Osteocyte (in vitro differentiated cells): ENCODE data around the gene PDE6A. TPM values are rescaled to one million over a fixed set of nuclear protein-coding genes. Genes with fewer than 3 reads are reported as not detected.

Experiments used
- DNase-seq: peaks from one replicate; pipeline ENCODE4 v3.0.0; 2021; ENCODE audit warnings: mixed read lengths; ENCODE audit not compliant: unreplicated experiment; ENCODE audit errors: extremely low spot score
- H3K27ac Mint-ChIP-seq: one replicate; pipeline ENCODE4 v1.8.0; 2021; ENCODE audit warnings: mild to moderate bottlenecking, mixed read lengths; ENCODE audit not compliant: unreplicated experiment
- H3K27me3 Mint-ChIP-seq: one replicate; pipeline ENCODE4 v1.8.0; 2021; ENCODE audit warnings: mixed read lengths; ENCODE audit not compliant: unreplicated experiment
- H3K36me3 Mint-ChIP-seq: one replicate; pipeline ENCODE4 v1.8.0; 2021; ENCODE audit warnings: mixed read lengths; ENCODE audit not compliant: unreplicated experiment
- H3K4me1 Mint-ChIP-seq: one replicate; pipeline ENCODE4 v1.8.0; 2021; ENCODE audit warnings: mixed read lengths; ENCODE audit not compliant: unreplicated experiment
- H3K4me3 Mint-ChIP-seq: one replicate; pipeline ENCODE4 v1.8.0; 2021; ENCODE audit warnings: mild to moderate bottlenecking, moderate library complexity, mixed read lengths; ENCODE audit not compliant: unreplicated experiment
- H3K9me3 Mint-ChIP-seq: one replicate; pipeline ENCODE4 v1.8.0; 2021; ENCODE audit warnings: mixed read lengths; ENCODE audit not compliant: unreplicated experiment
- total RNA-seq: library from RNA; stranded (reverse); gene quantifications from 2 replicates; pipeline ENCODE4 v1.2.1, GENCODE V29; 2021
- TF ChIP-seq, protein P1 (sequence below): fragments of 200-600 bp; sonication (generic); IDR thresholded peaks from 2 replicates; pipeline ENCODE4 v1.5.0; 2021; ENCODE audit warnings: antibody characterized with exemption, mild to moderate bottlenecking, moderate library complexity

The PDE6A gene
- total RNA-seq, 1 donor from 2014 or later, result not detected

DNA sequence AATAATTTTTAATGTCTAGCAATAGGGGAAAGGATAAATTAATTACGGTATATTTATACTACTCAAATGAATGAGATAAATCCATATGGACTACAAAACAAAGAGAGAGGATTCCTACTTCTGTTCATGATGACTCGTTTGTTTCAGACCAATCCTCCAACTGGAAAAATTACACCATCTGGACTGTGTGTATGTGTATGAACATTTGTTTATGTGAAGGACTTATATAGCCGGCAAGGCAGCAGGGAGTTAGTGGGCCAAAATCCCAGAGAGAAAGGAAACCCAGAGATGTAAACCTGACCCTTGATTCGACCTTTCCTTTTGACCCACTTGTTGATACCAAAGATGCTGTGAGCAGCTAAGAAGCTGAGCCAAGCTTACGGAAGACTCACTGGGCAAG lies 20.1 kb downstream of the PDE6A start:
- H3K4me3 Mint-ChIP-seq, result no peak overlapping the region
- H3K4me1 Mint-ChIP-seq, result peaks cover 45% of the 10 kb centered on the region
- no peaks in the 10 kb centered on the region for H3K9me3 Mint-ChIP-seq
- H3K27ac Mint-ChIP-seq, result peak overlapping the region; percentile 60
- no peak for DNase-seq
- TF ChIP-seq, protein P1, sequence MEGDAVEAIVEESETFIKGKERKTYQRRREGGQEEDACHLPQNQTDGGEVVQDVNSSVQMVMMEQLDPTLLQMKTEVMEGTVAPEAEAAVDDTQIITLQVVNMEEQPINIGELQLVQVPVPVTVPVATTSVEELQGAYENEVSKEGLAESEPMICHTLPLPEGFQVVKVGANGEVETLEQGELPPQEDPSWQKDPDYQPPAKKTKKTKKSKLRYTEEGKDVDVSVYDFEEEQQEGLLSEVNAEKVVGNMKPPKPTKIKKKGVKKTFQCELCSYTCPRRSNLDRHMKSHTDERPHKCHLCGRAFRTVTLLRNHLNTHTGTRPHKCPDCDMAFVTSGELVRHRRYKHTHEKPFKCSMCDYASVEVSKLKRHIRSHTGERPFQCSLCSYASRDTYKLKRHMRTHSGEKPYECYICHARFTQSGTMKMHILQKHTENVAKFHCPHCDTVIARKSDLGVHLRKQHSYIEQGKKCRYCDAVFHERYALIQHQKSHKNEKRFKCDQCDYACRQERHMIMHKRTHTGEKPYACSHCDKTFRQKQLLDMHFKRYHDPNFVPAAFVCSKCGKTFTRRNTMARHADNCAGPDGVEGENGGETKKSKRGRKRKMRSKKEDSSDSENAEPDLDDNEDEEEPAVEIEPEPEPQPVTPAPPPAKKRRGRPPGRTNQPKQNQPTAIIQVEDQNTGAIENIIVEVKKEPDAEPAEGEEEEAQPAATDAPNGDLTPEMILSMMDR, result no peak
- H3K36me3 Mint-ChIP-seq, result no peaks in the 10 kb centered on the region
- H3K27me3 Mint-ChIP-seq, result no peaks in the 10 kb centered on the region

DNA sequence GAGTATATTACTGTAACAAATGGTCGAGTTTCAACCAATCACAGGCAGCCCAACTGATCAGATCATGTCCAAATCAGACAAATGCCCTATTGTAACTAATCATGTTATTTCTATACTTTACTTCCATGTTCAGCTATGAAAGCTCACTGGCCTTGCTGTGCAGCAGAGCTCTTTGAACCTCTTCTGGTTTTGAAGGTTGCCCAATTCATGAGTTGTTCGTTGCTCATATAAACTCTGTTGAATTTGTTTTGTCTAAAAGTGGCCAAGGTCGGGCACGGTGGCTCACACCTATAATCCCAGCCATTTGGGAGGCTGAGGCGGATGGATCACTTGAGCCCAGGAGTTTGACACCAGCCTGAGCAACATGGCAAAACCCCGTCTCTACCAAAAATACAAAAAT lies 21.6 kb downstream of the PDE6A start:
- no peaks in the 10 kb centered on the region for H3K36me3 Mint-ChIP-seq
- H3K9me3 Mint-ChIP-seq, result no peaks in the 10 kb centered on the region
- H3K4me3 Mint-ChIP-seq, result no peak overlapping the region
- no peaks in the 10 kb centered on the region for H3K27me3 Mint-ChIP-seq
- TF ChIP-seq, protein P1, result no peak
- H3K4me1 Mint-ChIP-seq, result peaks cover 47% of the 10 kb centered on the region
- no peak for DNase-seq
- H3K27ac Mint-ChIP-seq, result no peak overlapping the region

DNA sequence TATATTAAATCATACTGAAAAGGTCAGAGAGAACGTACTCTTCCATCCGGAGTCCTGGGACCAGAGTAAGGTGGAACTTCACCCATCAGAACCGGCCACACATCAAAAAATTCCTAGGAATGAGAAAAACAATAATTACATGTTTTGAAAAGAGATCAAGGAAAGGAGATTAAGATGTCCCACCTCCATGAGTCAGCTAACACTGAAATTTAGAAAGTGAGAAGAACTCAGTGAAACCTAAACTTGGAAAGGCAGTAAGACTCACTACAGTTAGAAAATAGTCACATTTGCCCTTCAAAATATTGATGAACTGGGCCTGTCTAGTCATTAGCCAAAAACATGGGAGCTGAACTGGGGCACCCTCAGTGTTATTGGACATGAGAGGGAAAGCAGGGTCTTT lies 23.0 kb downstream of the PDE6A start:
- Mint-ChIP-seq H3K4me1 (peaks cover 49% of the 10 kb centered on the region), H3K27ac (no peak overlapping the region), H3K27me3 (no peaks in the 10 kb centered on the region), H3K9me3 (no peaks in the 10 kb centered on the region), H3K36me3 (no peaks in the 10 kb centered on the region), H3K4me3 (no peak overlapping the region)
- DNase-seq, result no peak
- TF ChIP-seq, protein P1, result no peak

DNA sequence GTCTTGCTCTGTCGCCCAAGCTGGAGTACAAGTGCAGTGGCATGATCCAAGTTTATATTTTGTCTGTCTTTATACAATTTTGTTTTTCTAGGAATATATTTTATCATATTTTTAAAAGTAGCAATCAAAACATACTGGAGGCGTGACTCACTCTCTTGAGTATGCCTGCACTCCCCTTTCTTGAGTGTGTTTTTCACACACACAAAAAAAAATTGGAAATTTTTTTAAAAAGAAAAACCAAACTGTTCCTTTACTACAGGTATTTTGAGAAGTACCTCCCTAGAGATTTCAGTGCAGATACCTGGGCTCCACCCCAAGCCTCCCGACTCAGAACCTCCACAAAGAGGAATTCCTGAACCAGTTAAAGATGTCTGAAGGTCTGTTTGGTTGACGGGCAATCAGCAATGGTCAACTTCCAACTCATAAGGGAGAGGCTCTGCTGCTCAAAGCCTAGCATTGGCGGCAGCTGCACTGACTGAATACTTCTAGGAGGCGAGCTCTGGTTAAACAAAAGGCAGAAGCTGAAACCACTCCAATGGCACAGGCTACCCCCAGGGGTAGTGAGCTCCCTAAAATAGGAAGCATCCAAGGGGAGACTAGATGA lies 27.4 kb downstream of the PDE6A start:
- Mint-ChIP-seq H3K4me1 (peaks cover 59% of the 10 kb centered on the region), H3K4me3 (peak overlapping the region; percentile 47), H3K27ac (peak overlapping the region; percentile 95), H3K36me3 (no peaks in the 10 kb centered on the region), H3K9me3 (no peaks in the 10 kb centered on the region), H3K27me3 (no peaks in the 10 kb centered on the region)
- no peak for DNase-seq
- TF ChIP-seq, protein P1, result no peak

DNA sequence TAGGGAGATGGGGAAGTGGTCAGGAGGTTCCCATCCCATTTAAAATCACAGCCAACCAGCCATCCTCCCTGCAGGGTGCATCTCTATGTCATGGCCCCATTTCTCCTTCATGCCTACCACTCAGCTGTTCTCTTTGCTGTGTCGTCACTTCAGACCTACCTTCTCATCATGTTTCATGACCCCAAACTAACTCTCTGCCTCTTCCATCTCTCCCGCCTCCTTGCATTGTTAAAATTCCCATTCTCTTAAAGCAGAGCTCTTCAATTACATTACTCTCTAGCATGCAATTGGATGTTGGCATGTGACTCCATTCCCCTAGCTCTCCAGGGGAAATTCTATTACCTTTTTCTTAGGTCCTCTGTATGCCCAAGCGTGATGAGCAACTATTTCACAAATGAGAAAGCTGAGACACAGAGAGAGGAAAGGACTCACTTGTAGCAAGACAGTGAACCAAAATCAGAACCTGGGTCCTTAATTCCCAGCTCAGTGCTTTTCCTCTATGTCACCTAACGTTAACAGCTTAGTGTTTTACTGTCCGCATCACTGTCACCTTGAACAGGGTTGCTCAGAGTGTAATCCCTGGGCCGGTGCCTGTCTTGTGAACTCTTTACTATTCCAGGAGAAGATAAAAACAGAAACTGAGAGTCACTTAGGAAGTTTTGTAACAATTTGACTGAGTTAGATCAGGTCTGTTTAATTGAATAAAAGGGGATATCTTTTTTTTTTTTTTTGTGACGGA lies 28.1 kb downstream of the PDE6A start:
- DNase-seq, result no peak
- Mint-ChIP-seq H3K27me3 (no peaks in the 10 kb centered on the region), H3K9me3 (no peaks in the 10 kb centered on the region), H3K27ac (peak overlapping the region; percentile 95), H3K36me3 (no peaks in the 10 kb centered on the region), H3K4me1 (peaks cover 57% of the 10 kb centered on the region), H3K4me3 (peak overlapping the region; percentile 41)
- TF ChIP-seq, protein P1, result no peak
